Tibial artery (tissue), 4 donors: ENCODE measurements around the gene SLC2A5.

ENCODE experiments used
- DNase-seq, 2 donors: peaks; one replicate each; pipeline ENCODE4 v3.0.0-alpha.2; 2019
- H3K27ac ChIP-seq, 2 donors: fragments of 200-600 bp; sonication (generic) in 1 of 2; 1 replicate in 1 of 2; 2 replicates in 1 of 2; pipeline ENCODE4 v1.5.1; 2018 to 2019; ENCODE audit warnings: mild to moderate bottlenecking in 1 of 2
- H3K27me3 ChIP-seq, 2 donors: fragments of 200-600 bp; sonication (generic) in 1 of 2; one replicate each; pipeline versions ENCODE4 v1.5.1 to v1.6.0; 2016 to 2019
- H3K36me3 ChIP-seq, 3 donors: fragments of 200-600 bp; sonication (generic) in 2 of 3; one replicate each; pipeline ENCODE4 v1.5.1; 2016 to 2019; ENCODE audit warnings: mild to moderate bottlenecking in 2 of 3
- H3K4me1 ChIP-seq, 4 donors: fragments of 200-600 bp; sonication (generic) in 2 of 4; 1 replicate in 3 of 4; 2 replicates in 1 of 4; pipeline ENCODE4 v1.5.1; 2016 to 2019
- H3K4me3 ChIP-seq, 2 donors: fragments of 200-600 bp; sonication (generic) in 1 of 2; 1 replicate in 1 of 2; 2 replicates in 1 of 2; pipeline ENCODE4 v1.5.1; 2018 to 2019; ENCODE audit warnings: mild to moderate bottlenecking in 2 of 2
- H3K9me3 ChIP-seq, 3 donors: fragments of 200-600 bp; sonication (generic) in 1 of 3; one replicate each; pipeline ENCODE4 v1.5.1; 2016 to 2019
- intact Hi-C: fragments of 100-400 bp; cut with DNase I; formaldehyde crosslinking; loops from one replicate; pipeline ENCODE4 v1.15.0; 2023; ENCODE audit warnings: low total_unique reads
- TF ChIP-seq, protein P1 (sequence below), 2 experiments: fragments of 200-600 bp in 1 of 2; fragments of 450-650 bp in 1 of 2; IDR thresholded peaks; one replicate each; pipeline ENCODE4 v1.5.1; 2017 to 2019; ENCODE audit warnings: antibody characterized with exemption in 2 of 2, mild to moderate bottlenecking in 1 of 2, moderate library complexity in 1 of 2

The SLC2A5 gene

DNA sequence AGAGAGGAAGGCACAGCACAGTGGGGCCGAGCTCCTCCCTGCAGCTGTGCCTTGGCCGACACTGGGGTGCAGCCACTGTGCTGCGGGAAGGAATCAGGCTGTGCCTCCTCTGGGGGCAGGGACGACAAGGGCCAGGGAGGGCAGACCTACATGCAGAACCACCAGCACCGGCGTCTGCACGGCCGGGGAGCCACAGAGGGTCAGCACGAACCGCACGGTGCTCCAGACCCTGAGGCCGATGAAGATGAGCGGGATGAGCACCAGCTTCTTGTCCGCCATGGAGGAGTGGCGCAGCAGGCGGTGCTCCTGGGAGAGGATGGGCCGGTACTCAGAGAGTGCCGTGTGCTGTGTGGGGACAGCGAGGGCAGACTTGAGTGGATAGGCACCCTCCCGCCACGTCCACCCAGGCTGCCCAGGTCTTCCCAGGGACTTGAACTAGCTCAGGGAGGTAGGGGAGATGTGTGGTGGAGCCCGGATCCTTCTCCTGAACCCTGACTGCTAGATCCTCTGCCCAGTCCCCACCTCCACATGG is 36.0 kb upstream of the SLC2A5 start:
- no peak overlapping the region for H3K27ac ChIP-seq
- H3K4me1 ChIP-seq = peaks cover 0 to under 1% (median 0%) of the 10 kb centered on the region in 4 donors
- H3K9me3 ChIP-seq = no peaks in the 10 kb centered on the region
- intact Hi-C loops = loop anchor here (5.0 kb wide), 1 partner anchor 377 kb away; no protein-coding TSS in a partner anchor
- H3K27me3 ChIP-seq = no peaks in the 10 kb centered on the region
- DNase-seq = no peak
- TF ChIP-seq, protein P1, sequence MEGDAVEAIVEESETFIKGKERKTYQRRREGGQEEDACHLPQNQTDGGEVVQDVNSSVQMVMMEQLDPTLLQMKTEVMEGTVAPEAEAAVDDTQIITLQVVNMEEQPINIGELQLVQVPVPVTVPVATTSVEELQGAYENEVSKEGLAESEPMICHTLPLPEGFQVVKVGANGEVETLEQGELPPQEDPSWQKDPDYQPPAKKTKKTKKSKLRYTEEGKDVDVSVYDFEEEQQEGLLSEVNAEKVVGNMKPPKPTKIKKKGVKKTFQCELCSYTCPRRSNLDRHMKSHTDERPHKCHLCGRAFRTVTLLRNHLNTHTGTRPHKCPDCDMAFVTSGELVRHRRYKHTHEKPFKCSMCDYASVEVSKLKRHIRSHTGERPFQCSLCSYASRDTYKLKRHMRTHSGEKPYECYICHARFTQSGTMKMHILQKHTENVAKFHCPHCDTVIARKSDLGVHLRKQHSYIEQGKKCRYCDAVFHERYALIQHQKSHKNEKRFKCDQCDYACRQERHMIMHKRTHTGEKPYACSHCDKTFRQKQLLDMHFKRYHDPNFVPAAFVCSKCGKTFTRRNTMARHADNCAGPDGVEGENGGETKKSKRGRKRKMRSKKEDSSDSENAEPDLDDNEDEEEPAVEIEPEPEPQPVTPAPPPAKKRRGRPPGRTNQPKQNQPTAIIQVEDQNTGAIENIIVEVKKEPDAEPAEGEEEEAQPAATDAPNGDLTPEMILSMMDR (IDR thresholded peaks at IDR 0.05) = no peak
- H3K4me3 ChIP-seq = no peak overlapping the region
- H3K36me3 ChIP-seq = peaks cover 11 to 61% (median 27%) of the 10 kb centered on the region in 3 donors

DNA sequence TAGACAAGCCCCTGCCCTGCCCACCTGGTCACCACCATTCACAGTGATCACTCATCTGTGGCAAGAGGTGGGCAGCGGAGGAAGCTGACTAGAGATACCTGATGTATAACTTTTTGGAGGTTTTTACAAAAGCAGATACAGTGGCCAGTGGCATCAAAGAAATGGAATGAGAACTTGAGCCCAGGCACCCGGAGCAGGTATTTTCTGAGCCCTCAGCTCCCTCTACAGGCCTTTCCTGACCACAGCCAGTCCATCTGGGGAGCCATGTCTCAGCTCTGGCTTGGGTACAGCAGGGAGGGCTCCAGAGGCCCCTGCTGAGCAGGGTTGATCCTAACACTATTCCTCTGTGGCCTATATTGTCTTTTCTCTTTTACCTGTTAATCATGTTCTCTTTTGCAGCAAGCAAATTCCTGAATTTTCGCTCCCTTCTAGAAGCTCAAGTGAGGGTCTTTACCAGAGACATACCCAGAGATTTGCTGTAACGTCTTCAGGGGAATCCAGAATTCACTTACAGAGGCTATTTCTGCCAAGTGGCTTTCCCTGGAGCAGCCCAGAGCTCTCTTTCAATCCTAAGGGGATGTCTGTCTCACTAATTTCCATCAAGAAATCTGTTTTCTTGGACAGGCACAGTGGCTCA is 32.2 kb upstream of the SLC2A5 start:
- H3K27me3 ChIP-seq = no peaks in the 10 kb centered on the region
- no peaks in the 10 kb centered on the region for H3K9me3 ChIP-seq
- H3K4me1 ChIP-seq = no peaks in the 10 kb centered on the region
- H3K36me3 ChIP-seq = peaks cover 11 to 44% (median 23%) of the 10 kb centered on the region in 3 donors
- no peak overlapping the region for H3K4me3 ChIP-seq
- TF ChIP-seq, protein P1 (IDR thresholded peaks at IDR 0.05) = peak; percentile 42 to 44
- intact Hi-C loops = loop anchor here (5.0 kb wide), 1 partner anchor 184 kb away; no protein-coding TSS in a partner anchor
- no peak overlapping the region for H3K27ac ChIP-seq
- DNase-seq = no peak

DNA sequence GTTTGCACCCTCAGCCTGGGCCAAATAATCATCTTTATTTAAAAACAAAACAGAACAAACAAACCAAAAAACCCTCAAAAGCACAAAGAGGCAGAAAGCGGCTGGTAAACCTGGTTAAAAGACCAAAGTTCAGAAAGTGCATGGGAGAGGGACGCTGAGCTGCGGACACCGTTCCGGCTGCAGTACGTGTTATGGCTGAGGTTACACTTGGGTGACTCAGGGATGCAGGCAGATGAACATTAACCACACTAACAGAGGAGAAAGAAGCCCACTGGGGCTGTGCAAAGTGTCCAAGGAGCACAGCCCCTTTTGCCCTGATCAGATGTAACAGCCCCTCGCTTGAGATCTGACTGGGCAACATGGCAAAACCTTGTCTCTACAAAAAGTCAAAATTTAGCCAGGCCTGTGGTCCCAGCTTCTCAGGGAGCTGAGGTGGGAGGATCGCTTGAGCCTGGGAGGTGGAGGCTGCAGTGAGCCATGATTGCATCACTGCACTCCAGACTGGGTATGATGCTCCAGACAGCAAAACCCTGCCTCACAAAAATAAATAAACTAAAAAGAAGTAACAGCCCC is 31.1 kb upstream of the SLC2A5 start:
- DNase-seq = no peak
- H3K27ac ChIP-seq = no peak overlapping the region
- intact Hi-C loops = loop anchor here (5.0 kb wide), 1 partner anchor 183 kb away; no protein-coding TSS in a partner anchor
- H3K4me3 ChIP-seq = no peak overlapping the region
- TF ChIP-seq, protein P1 (IDR thresholded peaks at IDR 0.05) = no peak
- no peaks in the 10 kb centered on the region for H3K9me3 ChIP-seq
- no peaks in the 10 kb centered on the region for H3K27me3 ChIP-seq
- H3K4me1 ChIP-seq = no peaks in the 10 kb centered on the region
- peaks cover 11 to 41% (median 21%) of the 10 kb centered on the region in 3 donors for H3K36me3 ChIP-seq

DNA sequence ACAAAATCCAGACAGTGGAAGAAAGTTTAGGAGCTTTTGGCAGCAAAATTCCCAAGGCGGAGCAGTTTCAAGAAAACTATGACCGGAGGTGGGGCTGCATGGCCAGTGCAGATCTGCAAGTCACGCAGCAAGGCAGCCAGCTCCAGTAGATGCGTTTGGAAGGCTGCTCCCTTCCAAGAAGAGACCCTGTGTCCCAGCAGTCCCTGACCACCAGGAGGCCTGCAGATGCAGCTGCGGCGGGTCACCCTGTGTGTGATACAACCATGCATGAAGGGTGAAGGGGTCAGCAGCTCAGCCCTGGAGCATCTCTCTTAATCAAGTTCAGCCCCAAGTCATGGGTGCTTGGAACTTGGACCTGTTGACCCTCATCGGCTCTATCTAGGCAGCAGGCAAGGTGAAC is 30.1 kb upstream of the SLC2A5 start:
- Histone ChIP-seq H3K9me3 (no peaks in the 10 kb centered on the region), H3K4me1 (no peaks in the 10 kb centered on the region), H3K4me3 (no peak overlapping the region), H3K27me3 (no peaks in the 10 kb centered on the region), H3K36me3 (peaks cover 11 to 31% (median 13%) of the 10 kb centered on the region in 3 donors), H3K27ac (no peak overlapping the region)
- TF ChIP-seq, protein P1 (IDR thresholded peaks at IDR 0.05) = no peak
- intact Hi-C loops = no loop called here
- no peak for DNase-seq

DNA sequence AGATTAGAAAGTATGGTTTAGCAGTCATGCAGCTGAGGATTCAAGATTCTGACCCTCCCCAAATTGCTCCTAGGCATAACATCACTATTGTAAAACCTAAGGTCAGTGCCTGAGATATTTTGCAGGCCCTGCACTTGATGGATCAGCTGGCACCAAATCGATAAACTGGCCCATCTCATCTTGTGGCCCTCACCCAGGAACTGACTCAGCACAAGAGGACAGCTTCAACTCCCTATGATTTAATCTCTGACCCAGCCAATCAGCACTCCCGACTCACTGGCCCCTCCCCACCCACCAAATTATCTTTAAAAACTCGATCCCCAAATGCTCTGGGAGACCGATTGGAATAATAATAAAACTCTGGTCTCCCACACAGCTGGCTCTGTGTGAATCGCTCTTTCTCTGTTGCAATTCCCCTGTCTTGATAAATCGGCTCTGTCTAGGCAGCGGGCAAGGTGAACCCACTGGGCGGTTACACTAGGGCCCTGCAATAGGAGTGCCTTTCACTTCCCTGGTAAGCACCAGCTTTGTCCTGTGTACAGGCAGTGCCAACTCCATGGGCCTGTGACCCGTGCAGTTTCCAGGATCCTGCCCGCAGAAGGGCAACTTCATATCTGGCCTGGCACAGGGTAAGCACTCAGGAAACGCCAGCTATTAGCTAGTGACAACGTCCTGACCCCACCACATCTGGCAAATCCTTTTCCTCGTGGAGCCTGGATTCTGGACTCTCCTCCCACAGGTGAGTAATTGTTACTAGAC is 28.7 kb upstream of the SLC2A5 start:
- no peaks in the 10 kb centered on the region for H3K27me3 ChIP-seq
- TF ChIP-seq, protein P1 (IDR thresholded peaks at IDR 0.05) = no peak
- H3K36me3 ChIP-seq = peaks cover 0 to 17% (median 0%) of the 10 kb centered on the region in 3 donors
- no peak for DNase-seq
- intact Hi-C loops = no loop called here
- no peaks in the 10 kb centered on the region for H3K9me3 ChIP-seq
- H3K4me1 ChIP-seq = no peaks in the 10 kb centered on the region
- H3K27ac ChIP-seq = no peak overlapping the region
- H3K4me3 ChIP-seq = no peak overlapping the region
